Panc1 (cell line): ENCODE results near the gene ZNF329.

ENCODE experiments used
- POLR2AphosphoS5 ChIP-seq: IDR thresholded peaks from 2 replicates; pipeline ENCODE4 v1.6.1; 2012; ENCODE audit warnings: mild to moderate bottlenecking, low read depth, low read length, moderate library complexity
- SIN3A ChIP-seq: IDR thresholded peaks from 2 replicates; pipeline ENCODE4 v1.6.1; 2012; ENCODE audit warnings: low read depth, mild to moderate bottlenecking, low read length, moderate library complexity, borderline replicate concordance; ENCODE audit not compliant: insufficient read depth
- TCF7L2 ChIP-seq: IDR thresholded peaks from 2 replicates; pipeline ENCODE4 v1.6.1; 2011; ENCODE audit warnings: mild to moderate bottlenecking, low read depth, low read length, inconsistent platforms
- TF ChIP-seq, protein P1 (sequence below), 2 experiments: IDR thresholded peaks; 2 replicates each; pipeline ENCODE4 v1.6.1; 2011 to 2012; ENCODE audit warnings: low read depth in 2 of 2, control low read depth in 1 of 2, low read length in 1 of 2, mild to moderate bottlenecking in 1 of 2, moderate library complexity in 1 of 2; ENCODE audit not compliant: insufficient read depth in 1 of 2
- TF ChIP-seq, protein P2 (sequence below): fragments of 450-650 bp; IDR thresholded peaks from 2 replicates; pipeline ENCODE4 v1.5.1; 2017; ENCODE audit warnings: mild to moderate bottlenecking

DNA sequence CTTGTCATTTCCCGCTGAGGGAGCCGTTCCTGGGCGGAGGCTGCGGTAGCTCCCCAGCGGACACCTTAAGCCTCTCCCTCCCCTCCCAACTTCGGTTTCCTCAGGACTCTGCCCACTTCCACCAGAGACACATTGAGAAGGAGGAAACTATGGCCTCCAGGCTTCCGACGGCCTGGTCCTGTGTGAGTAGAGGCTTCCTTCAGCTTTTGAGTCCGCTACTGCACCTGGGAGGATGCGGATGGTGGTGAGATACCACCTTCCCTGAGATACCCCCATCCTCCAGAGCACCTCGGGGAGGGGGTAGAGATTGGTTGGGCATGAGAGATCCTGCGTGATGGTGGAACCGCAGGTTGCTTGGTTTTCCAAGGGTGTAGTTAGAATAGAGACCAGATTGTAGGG lies 33.2 kb upstream of the ZNF329 start:
- TF ChIP-seq, protein P1, sequence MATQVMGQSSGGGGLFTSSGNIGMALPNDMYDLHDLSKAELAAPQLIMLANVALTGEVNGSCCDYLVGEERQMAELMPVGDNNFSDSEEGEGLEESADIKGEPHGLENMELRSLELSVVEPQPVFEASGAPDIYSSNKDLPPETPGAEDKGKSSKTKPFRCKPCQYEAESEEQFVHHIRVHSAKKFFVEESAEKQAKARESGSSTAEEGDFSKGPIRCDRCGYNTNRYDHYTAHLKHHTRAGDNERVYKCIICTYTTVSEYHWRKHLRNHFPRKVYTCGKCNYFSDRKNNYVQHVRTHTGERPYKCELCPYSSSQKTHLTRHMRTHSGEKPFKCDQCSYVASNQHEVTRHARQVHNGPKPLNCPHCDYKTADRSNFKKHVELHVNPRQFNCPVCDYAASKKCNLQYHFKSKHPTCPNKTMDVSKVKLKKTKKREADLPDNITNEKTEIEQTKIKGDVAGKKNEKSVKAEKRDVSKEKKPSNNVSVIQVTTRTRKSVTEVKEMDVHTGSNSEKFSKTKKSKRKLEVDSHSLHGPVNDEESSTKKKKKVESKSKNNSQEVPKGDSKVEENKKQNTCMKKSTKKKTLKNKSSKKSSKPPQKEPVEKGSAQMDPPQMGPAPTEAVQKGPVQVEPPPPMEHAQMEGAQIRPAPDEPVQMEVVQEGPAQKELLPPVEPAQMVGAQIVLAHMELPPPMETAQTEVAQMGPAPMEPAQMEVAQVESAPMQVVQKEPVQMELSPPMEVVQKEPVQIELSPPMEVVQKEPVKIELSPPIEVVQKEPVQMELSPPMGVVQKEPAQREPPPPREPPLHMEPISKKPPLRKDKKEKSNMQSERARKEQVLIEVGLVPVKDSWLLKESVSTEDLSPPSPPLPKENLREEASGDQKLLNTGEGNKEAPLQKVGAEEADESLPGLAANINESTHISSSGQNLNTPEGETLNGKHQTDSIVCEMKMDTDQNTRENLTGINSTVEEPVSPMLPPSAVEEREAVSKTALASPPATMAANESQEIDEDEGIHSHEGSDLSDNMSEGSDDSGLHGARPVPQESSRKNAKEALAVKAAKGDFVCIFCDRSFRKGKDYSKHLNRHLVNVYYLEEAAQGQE (IDR thresholded peaks at IDR 0.05; ENCODE audit: insufficient read depth in 1 of 2, low read depth in 2 of 2, low read length in 1 of 2): no peak
- no peak for TF ChIP-seq POLR2AphosphoS5
- TF ChIP-seq TCF7L2: no peak
- TF ChIP-seq, protein P2, sequence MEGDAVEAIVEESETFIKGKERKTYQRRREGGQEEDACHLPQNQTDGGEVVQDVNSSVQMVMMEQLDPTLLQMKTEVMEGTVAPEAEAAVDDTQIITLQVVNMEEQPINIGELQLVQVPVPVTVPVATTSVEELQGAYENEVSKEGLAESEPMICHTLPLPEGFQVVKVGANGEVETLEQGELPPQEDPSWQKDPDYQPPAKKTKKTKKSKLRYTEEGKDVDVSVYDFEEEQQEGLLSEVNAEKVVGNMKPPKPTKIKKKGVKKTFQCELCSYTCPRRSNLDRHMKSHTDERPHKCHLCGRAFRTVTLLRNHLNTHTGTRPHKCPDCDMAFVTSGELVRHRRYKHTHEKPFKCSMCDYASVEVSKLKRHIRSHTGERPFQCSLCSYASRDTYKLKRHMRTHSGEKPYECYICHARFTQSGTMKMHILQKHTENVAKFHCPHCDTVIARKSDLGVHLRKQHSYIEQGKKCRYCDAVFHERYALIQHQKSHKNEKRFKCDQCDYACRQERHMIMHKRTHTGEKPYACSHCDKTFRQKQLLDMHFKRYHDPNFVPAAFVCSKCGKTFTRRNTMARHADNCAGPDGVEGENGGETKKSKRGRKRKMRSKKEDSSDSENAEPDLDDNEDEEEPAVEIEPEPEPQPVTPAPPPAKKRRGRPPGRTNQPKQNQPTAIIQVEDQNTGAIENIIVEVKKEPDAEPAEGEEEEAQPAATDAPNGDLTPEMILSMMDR: no peak
- no peak for TF ChIP-seq SIN3A
